K562 (cell line): ENCODE results near the gene SNX9. TPM values are rescaled to one million over a fixed set of nuclear protein-coding genes. Genes with fewer than 3 reads are reported as not detected.

Experiments used
- DMBX1 ChIP-seq: fragments of 250-450 bp; sonication (Bioruptor Pico); IDR thresholded peaks from 2 replicates; pipeline ENCODE4 v1.8.0; 2022; ENCODE audit warnings: inconsistent platforms, mild to moderate bottlenecking, moderate library complexity, borderline replicate concordance
- GTF3C2 ChIP-seq: IDR thresholded peaks from 3 replicates; pipeline ENCODE4 v1.6.1; 2011; ENCODE audit warnings: borderline replicate concordance, mild to moderate bottlenecking, moderate library complexity; ENCODE audit not compliant: insufficient read length; ENCODE audit errors: extremely low read depth
- polyA plus RNA-seq, 8 experiments: library from polyadenylated mRNA; depleted of rRNA in 4 of 8; stranded (reverse) in 5 of 8; unstranded in 3 of 8; fragments of >200 nt; fragmentation: Nextera tagmentation in 2 of 8; fragmentation: Illumina TruSeq in 1 of 8; extraction: Ambion mirVana in 2 of 8; extraction: Trizol in 1 of 8; gene quantifications; 2 replicates each; pipeline versions ENCODE4 v1.2.1 to v1.2.3, GENCODE V29; 2011 to 2014; ENCODE audit warnings: inconsistent platforms in 1 of 8, missing spikeins in 1 of 8
- total RNA-seq, 7 experiments: library from RNA; depleted of rRNA in 6 of 7; stranded (reverse); fragments of >200 nt in 6 of 7; fragmentation: Illumina TruSeq in 2 of 7; extraction: Trizol in 2 of 7; gene quantifications; 2 replicates each; pipeline versions ENCODE4 v1.2.1 to v1.2.3, GENCODE V29; 2011 to 2021; ENCODE audit warnings: low replicate concordance in 1 of 7
- TF ChIP-seq, protein P1 (sequence below), 2 experiments: fragments of 450-650 bp in 1 of 2; sonication (generic) in 1 of 2; formaldehyde crosslinking in 1 of 2; IDR thresholded peaks; 2 replicates each; pipeline versions ENCODE4 v1.7.1 to v1.9.0; 2016 to 2022; ENCODE audit warnings: inconsistent platforms in 1 of 2, mild to moderate bottlenecking in 1 of 2, missing genetic modification reagents in 1 of 2
- TF ChIP-seq, protein P2 (sequence below): IDR thresholded peaks from 2 replicates; pipeline ENCODE4 v1.6.1; 2014; ENCODE audit warnings: antibody characterized with exemption

SNX9 gene
- total and polyA plus RNA-seq, 9 of the 15 experiments (the other 6 are each of a cell fraction or from before 2014, with no cell fraction given) = 6.0 to 81.7 (median 57.1) TPM

GRCh38 chr6:157789297-157789696 is 33.7 kb upstream of the SNX9 start (continued):
- TF ChIP-seq, protein P1, sequence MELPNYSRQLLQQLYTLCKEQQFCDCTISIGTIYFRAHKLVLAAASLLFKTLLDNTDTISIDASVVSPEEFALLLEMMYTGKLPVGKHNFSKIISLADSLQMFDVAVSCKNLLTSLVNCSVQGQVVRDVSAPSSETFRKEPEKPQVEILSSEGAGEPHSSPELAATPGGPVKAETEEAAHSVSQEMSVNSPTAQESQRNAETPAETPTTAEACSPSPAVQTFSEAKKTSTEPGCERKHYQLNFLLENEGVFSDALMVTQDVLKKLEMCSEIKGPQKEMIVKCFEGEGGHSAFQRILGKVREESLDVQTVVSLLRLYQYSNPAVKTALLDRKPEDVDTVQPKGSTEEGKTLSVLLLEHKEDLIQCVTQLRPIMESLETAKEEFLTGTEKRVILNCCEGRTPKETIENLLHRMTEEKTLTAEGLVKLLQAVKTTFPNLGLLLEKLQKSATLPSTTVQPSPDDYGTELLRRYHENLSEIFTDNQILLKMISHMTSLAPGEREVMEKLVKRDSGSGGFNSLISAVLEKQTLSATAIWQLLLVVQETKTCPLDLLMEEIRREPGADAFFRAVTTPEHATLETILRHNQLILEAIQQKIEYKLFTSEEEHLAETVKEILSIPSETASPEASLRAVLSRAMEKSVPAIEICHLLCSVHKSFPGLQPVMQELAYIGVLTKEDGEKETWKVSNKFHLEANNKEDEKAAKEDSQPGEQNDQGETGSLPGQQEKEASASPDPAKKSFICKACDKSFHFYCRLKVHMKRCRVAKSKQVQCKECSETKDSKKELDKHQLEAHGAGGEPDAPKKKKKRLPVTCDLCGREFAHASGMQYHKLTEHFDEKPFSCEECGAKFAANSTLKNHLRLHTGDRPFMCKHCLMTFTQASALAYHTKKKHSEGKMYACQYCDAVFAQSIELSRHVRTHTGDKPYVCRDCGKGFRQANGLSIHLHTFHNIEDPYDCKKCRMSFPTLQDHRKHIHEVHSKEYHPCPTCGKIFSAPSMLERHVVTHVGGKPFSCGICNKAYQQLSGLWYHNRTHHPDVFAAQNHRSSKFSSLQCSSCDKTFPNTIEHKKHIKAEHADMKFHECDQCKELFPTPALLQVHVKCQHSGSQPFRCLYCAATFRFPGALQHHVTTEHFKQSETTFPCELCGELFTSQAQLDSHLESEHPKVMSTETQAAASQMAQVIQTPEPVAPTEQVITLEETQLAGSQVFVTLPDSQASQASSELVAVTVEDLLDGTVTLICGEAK (IDR thresholded peaks at IDR 0.05) = peak; percentile 63
- TF ChIP-seq, protein P1 (CRISPR knock-in tag; IDR thresholded peaks at IDR 0.05) = no peak
- TF ChIP-seq GTF3C2 = no peak
- TF ChIP-seq DMBX1 (CRISPR knock-in tag) = no peak
- TF ChIP-seq, protein P2, sequence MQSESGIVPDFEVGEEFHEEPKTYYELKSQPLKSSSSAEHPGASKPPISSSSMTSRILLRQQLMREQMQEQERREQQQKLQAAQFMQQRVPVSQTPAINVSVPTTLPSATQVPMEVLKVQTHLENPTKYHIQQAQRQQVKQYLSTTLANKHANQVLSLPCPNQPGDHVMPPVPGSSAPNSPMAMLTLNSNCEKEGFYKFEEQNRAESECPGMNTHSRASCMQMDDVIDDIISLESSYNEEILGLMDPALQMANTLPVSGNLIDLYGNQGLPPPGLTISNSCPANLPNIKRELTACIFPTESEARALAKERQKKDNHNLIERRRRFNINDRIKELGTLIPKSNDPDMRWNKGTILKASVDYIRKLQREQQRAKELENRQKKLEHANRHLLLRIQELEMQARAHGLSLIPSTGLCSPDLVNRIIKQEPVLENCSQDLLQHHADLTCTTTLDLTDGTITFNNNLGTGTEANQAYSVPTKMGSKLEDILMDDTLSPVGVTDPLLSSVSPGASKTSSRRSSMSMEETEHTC = no peak
